ENCODE data around the gene TOMM7.

DNA sequence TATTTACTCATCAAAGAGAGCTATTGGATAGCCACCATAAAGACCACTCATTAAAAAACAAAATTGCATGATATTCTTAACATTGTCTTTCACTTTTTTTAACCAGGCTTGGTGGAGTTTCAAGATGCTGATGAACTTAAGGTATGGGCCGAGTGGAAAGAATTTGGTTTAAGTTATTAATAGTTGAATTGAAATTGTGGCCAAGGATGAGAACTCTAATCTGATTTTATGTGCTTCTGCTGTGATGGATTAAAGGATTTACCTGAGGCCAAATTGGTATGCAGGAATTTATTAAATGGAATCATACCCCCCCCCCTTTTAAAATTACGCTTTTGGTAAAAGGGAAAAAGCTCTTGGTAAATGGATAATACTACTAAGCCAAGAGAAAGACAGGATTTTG lies 33.8 kb upstream of the TOMM7 start:
- TF ChIP-seq, protein P1, sequence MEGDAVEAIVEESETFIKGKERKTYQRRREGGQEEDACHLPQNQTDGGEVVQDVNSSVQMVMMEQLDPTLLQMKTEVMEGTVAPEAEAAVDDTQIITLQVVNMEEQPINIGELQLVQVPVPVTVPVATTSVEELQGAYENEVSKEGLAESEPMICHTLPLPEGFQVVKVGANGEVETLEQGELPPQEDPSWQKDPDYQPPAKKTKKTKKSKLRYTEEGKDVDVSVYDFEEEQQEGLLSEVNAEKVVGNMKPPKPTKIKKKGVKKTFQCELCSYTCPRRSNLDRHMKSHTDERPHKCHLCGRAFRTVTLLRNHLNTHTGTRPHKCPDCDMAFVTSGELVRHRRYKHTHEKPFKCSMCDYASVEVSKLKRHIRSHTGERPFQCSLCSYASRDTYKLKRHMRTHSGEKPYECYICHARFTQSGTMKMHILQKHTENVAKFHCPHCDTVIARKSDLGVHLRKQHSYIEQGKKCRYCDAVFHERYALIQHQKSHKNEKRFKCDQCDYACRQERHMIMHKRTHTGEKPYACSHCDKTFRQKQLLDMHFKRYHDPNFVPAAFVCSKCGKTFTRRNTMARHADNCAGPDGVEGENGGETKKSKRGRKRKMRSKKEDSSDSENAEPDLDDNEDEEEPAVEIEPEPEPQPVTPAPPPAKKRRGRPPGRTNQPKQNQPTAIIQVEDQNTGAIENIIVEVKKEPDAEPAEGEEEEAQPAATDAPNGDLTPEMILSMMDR (conservative IDR thresholded peaks at IDR 0.05; ENCODE audit: low read length), result no peak
- no peak for TF ChIP-seq EZH2phosphoT487 (IDR thresholded peaks at IDR 0.05; ENCODE audit: borderline replicate concordance, low read depth, low read length)
